ENCODE results near the gene GEN1. TPM values are rescaled to one million over a fixed set of nuclear protein-coding genes. Genes with fewer than 3 reads are reported as not detected.
A peak's percentile ranks its signal among the peaks of the same experiment; 100 is the strongest.

Gene GEN1
- total and polyA plus RNA-seq, 10 of the 15 experiments (the other 5 are each of a cell fraction or from before 2014, with no cell fraction given), result 6.0 to 49.6 (median 36.0) TPM

GRCh38 chr2:17752892-17753802 lies 791 bp upstream of the GEN1 start (continued):
- TF ChIP-seq GATAD2B (conservative IDR thresholded peaks at IDR 0.05; ENCODE audit: low read depth) (peak; percentile 83), NKRF (conservative IDR thresholded peaks at IDR 0.05) (peak; percentile 89), ZNF687 (IDR thresholded peaks at IDR 0.05) (peak; percentile 49; the same call in 1 of the 2 replicates), ZNF592 (IDR thresholded peaks at IDR 0.05) (no peak), IRF5 (IDR thresholded peaks at IDR 0.05; ENCODE audit: borderline replicate concordance) (no peak), STAT1 (conservative IDR thresholded peaks at IDR 0.05) (no peak), NFYA (IDR thresholded peaks at IDR 0.05; ENCODE audit: borderline replicate concordance, low read depth, low read length) (no peak), EGR1 (IDR thresholded peaks at IDR 0.05; ENCODE audit: borderline replicate concordance in 1 of 2, low read depth in 2 of 2, low read length in 2 of 2) (no peak), LARP7 (IDR thresholded peaks at IDR 0.05) (peak; percentile 90; the same call in 1 of the 2 replicates), MTA2 (IDR thresholded peaks at IDR 0.05; ENCODE audit: low read depth) (no peak), RUNX3 (IDR thresholded peaks at IDR 0.05; ENCODE audit: low read length) (peak; percentile 39; the same call in 1 of the 2 replicates), ATF3 (IDR thresholded peaks at IDR 0.05; ENCODE audit: borderline replicate concordance, extremely low read depth, low read depth, low read length) (no peak), POU2F2 (IDR thresholded peaks at IDR 0.05; ENCODE audit: borderline replicate concordance, low read depth, low read length) (peak; percentile 68; the same call in 1 of the 3 replicates), CBFB (IDR thresholded peaks at IDR 0.05; ENCODE audit: low read depth) (no peak), ESRRA (IDR thresholded peaks at IDR 0.05; ENCODE audit: low read length) (no peak), IRF4 (IDR thresholded peaks at IDR 0.05; ENCODE audit: low read depth, low read length) (no peak), TCF12 (IDR thresholded peaks at IDR 0.05; ENCODE audit: low read depth, low read length) (no peak)
